PC-3 (cell line): ENCODE results near the gene TBC1D5.

Experiments
- EZH2 ChIP-seq: fragments of 300-600 bp; sonication (generic); IDR thresholded peaks from one replicate; pipeline ENCODE4 v1.6.1; 2017; ENCODE audit warnings: antibody characterized with exemption, mild to moderate bottlenecking, low read length; ENCODE audit not compliant: unreplicated experiment
- EZH2phosphoT487 ChIP-seq: fragments of 300-600 bp; sonication (generic); IDR thresholded peaks from 2 replicates; pipeline ENCODE4 v1.6.1; 2018; ENCODE audit warnings: mild to moderate bottlenecking, antibody characterized with exemption, low read length, borderline replicate concordance
- TF ChIP-seq, protein P1 (sequence below): fragments of 300-600 bp; sonication (generic); conservative IDR thresholded peaks from 2 replicates; pipeline ENCODE4 v1.5.1; 2017; ENCODE audit warnings: antibody characterized with exemption, low read depth, mild to moderate bottlenecking, low read length

DNA sequence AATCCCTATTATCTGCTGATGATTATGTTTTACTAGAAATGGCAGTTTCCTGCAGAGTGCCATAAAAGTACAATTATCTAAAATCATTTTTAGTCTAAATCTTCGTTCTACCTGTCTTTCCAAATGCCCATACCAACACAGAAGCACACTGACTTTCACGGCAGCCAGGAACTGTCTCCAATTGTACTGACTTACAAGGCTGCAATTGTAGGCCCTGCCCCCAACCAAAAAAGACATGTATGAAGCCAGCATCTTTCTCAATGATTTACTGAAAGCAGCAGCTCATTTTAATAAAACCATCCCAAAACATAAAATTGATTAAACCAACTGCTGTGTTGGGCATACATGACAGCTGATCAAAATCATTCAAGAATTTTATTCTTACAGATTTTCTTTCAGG is 119.0 kb downstream of the TBC1D5 start:
- TF ChIP-seq EZH2 (no peak), EZH2phosphoT487 (no peak)
- TF ChIP-seq, protein P1, sequence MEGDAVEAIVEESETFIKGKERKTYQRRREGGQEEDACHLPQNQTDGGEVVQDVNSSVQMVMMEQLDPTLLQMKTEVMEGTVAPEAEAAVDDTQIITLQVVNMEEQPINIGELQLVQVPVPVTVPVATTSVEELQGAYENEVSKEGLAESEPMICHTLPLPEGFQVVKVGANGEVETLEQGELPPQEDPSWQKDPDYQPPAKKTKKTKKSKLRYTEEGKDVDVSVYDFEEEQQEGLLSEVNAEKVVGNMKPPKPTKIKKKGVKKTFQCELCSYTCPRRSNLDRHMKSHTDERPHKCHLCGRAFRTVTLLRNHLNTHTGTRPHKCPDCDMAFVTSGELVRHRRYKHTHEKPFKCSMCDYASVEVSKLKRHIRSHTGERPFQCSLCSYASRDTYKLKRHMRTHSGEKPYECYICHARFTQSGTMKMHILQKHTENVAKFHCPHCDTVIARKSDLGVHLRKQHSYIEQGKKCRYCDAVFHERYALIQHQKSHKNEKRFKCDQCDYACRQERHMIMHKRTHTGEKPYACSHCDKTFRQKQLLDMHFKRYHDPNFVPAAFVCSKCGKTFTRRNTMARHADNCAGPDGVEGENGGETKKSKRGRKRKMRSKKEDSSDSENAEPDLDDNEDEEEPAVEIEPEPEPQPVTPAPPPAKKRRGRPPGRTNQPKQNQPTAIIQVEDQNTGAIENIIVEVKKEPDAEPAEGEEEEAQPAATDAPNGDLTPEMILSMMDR, result no peak
